GM04503 (cell line): Measurements from ENCODE around the gene CACNA1E.

Source experiments
- DNase-seq: peaks from one replicate; pipeline ENCODE4 v3.0.0-alpha.2; 2012; ENCODE audit warnings: low read depth

The CACNA1E gene

GRCh38 chr1:181768930-181769280 is 285.6 kb downstream of the CACNA1E start:
- DNase-seq = no peak

GRCh38 chr1:181769846-181770245 is 286.5 kb downstream of the CACNA1E start:
- DNase-seq = no peak

- no peak for DNase-seq
Measured at GRCh38 chr1:181772714-181773113, 289.4 kb downstream of the CACNA1E start.

- DNase-seq = no peak
Measured at GRCh38 chr1:181776044-181776443, 292.7 kb downstream of the CACNA1E start.

GRCh38 chr1:181777286-181777685 is 294.0 kb downstream of the CACNA1E start:
- no peak for DNase-seq

- DNase-seq = no peak
Measured at GRCh38 chr1:181777812-181778211, 294.5 kb downstream of the CACNA1E start.

GRCh38 chr1:181778640-181779260 is 295.4 kb downstream of the CACNA1E start:
- no peak for DNase-seq

- DNase-seq = no peak
Measured at GRCh38 chr1:181779343-181779742, 296.0 kb downstream of the CACNA1E start.

- DNase-seq = no peak
Measured at GRCh38 chr1:181783208-181783607, 299.9 kb downstream of the CACNA1E start.

GRCh38 chr1:181784039-181784683 is 300.8 kb downstream of the CACNA1E start:
- DNase-seq = no peak

- no peak for DNase-seq
Measured at GRCh38 chr1:181789395-181789794, 306.1 kb downstream of the CACNA1E start.

GRCh38 chr1:181791721-181792120 is 308.4 kb downstream of the CACNA1E start:
- DNase-seq = no peak

GRCh38 chr1:181793831-181794230 is 310.5 kb downstream of the CACNA1E start:
- DNase-seq = no peak

- DNase-seq = no peak
Measured at GRCh38 chr1:181794332-181794731, 311.0 kb downstream of the CACNA1E start.

GRCh38 chr1:181798191-181798926 is 315.0 kb downstream of the CACNA1E start:
- no peak for DNase-seq

GRCh38 chr1:181801617-181802016 is 318.3 kb downstream of the CACNA1E start:
- DNase-seq = no peak

GRCh38 chr1:181802466-181802865 is 319.1 kb downstream of the CACNA1E start:
- no peak for DNase-seq

- DNase-seq = no peak
Measured at GRCh38 chr1:181803421-181803820, 320.1 kb downstream of the CACNA1E start.

- no peak for DNase-seq
Measured at GRCh38 chr1:181804989-181805388, 321.7 kb downstream of the CACNA1E start.

- DNase-seq = no peak
Measured at GRCh38 chr1:181806746-181807145, 323.4 kb downstream of the CACNA1E start.

- no peak for DNase-seq
Measured at GRCh38 chr1:181807251-181807650, 323.9 kb downstream of the CACNA1E start.

- DNase-seq = no peak
Measured at GRCh38 chr1:181809991-181810545, 326.8 kb downstream of the CACNA1E start.

GRCh38 chr1:181812208-181812607 is 328.9 kb downstream of the CACNA1E start:
- DNase-seq = no peak
